ENCODE results near the gene PGBD1. TPM values are rescaled to one million over a fixed set of nuclear protein-coding genes. Genes with fewer than 3 reads are reported as not detected.

Gene PGBD1
- total RNA-seq, 6 experiments from 2014 or later: 2.6 to 4.5 (median 4.1) TPM

DNA sequence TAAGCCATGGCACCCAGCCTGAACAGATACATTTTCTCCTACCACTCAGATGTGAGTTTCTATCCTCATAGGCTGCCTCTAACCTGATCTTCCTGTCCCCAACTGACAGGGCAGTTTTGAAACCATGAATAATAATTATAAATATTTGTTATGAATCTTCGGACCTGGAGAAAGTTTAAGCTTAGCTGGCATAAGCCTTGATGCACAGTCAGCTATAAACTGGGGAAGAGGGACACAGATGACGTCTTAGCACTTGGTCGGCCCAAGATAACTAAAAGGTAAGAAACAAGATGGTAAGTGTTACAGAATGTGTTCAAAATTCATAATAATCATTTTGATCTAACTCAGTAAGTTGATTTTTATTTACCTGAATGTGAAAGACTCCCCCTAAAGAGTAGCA is 37.4 kb upstream of the PGBD1 start:
- Mint-ChIP-seq H3K36me3 (ENCODE audit: low read depth) (peaks cover 18% of the 10 kb centered on the region), H3K27ac (no peak overlapping the region), H3K9me3 (no peaks in the 10 kb centered on the region), H3K4me1 (ENCODE audit: low read depth) (no peaks in the 10 kb centered on the region), H3K27me3 (ENCODE audit: insufficient read depth) (no peaks in the 10 kb centered on the region), H3K4me3 (no peak overlapping the region)
- TF ChIP-seq, protein P1, sequence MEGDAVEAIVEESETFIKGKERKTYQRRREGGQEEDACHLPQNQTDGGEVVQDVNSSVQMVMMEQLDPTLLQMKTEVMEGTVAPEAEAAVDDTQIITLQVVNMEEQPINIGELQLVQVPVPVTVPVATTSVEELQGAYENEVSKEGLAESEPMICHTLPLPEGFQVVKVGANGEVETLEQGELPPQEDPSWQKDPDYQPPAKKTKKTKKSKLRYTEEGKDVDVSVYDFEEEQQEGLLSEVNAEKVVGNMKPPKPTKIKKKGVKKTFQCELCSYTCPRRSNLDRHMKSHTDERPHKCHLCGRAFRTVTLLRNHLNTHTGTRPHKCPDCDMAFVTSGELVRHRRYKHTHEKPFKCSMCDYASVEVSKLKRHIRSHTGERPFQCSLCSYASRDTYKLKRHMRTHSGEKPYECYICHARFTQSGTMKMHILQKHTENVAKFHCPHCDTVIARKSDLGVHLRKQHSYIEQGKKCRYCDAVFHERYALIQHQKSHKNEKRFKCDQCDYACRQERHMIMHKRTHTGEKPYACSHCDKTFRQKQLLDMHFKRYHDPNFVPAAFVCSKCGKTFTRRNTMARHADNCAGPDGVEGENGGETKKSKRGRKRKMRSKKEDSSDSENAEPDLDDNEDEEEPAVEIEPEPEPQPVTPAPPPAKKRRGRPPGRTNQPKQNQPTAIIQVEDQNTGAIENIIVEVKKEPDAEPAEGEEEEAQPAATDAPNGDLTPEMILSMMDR (IDR thresholded peaks at IDR 0.05): no peak
- no peak for DNase-seq

DNA sequence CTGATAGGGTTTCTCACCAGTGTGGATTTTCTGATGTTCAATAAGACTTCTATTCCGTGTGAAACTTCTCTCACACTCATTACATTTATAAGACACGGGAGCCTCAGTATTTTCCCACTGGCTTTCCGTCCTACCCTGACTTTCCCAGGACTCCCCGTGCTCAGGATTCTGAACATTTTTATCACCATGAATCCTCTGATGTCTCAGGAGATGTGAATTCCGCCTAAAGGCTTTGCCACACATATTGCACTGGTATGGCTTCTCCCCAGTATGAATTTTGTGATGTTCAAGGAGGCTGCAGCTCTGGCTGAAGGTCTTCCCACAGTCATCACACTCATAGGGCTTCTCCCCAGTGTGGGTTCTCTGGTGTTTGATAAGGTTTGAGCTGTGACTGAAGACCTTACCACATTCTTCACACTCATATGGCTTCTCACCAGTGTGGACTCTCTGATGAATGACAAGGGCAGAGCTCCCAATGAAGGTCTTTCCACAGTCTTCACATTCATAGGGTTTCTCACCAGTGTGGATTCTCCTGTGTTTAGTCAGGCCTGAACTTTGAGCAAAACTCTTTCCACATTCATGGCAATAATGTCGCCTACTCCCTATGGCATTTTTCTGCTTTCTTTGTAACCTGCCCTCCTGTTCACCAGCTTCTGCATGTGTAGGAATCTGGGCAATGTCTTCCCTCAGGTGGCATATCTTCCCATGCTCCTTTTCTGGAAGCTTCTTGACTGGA is 36.0 kb upstream of the PGBD1 start:
- H3K27ac Mint-ChIP-seq: no peak overlapping the region
- no peak for DNase-seq
- H3K4me3 Mint-ChIP-seq: no peak overlapping the region
- no peaks in the 10 kb centered on the region for H3K27me3 Mint-ChIP-seq (ENCODE audit: insufficient read depth)
- H3K4me1 Mint-ChIP-seq (ENCODE audit: low read depth): peaks cover 1% of the 10 kb centered on the region; the same call in 1 of the 2 replicates
- peaks cover 18% of the 10 kb centered on the region for H3K36me3 Mint-ChIP-seq (ENCODE audit: low read depth)
- no peaks in the 10 kb centered on the region for H3K9me3 Mint-ChIP-seq
- TF ChIP-seq, protein P1 (IDR thresholded peaks at IDR 0.05): no peak

DNA sequence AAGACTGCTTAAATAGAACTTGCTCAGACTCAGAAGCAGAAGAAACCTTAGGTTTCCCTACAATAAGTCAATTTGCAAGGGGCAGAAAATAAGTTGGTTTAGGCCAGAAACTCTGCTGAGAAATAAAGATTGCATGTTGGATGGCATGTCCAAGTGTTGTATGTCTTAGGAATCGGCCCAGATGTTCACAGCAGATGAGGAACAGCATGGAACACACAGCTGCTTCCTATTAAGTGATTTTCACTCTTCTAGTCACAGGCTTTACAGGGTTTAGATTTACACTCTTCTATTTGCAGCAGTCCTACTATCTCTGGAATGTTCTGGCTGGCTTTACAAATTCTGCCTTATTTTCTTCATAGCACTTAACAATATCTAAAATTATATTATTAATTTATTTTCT is 32.5 kb upstream of the PGBD1 start:
- Mint-ChIP-seq H3K4me3 (no peak overlapping the region), H3K9me3 (no peaks in the 10 kb centered on the region), H3K36me3 (ENCODE audit: low read depth) (peaks cover 24% of the 10 kb centered on the region)

DNA sequence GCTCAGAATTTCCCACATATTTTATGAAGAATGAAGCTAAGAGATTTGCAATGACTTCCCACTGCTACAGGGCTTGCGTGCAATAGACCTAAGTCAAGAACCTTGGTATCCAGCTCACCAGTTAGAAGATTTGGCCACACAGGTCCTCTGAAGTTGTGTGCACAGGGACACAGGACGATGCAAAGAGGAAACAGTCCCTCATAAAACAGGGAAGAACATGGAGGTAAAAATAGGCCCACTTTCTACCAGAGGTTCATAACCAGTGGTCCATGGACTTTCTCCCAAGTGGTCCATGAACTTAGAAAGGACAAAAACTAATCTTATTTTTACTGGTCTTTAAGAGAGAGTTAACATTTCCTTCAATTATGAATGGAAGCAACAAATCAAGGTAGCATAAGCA is 30.6 kb upstream of the PGBD1 start:
- H3K27ac Mint-ChIP-seq: peak overlapping the region; percentile 36; the same call in 1 of the 2 replicates
- H3K4me3 Mint-ChIP-seq: peak overlapping the region; percentile 99
- no peaks in the 10 kb centered on the region for H3K27me3 Mint-ChIP-seq (ENCODE audit: insufficient read depth)
- DNase-seq: no peak
- no peaks in the 10 kb centered on the region for H3K9me3 Mint-ChIP-seq
- peaks cover 20% of the 10 kb centered on the region for H3K4me1 Mint-ChIP-seq (ENCODE audit: low read depth)
- TF ChIP-seq, protein P1 (IDR thresholded peaks at IDR 0.05): no peak
- H3K36me3 Mint-ChIP-seq (ENCODE audit: low read depth): peaks cover 13% of the 10 kb centered on the region

More for the DNA sequence above, 32.5 kb upstream of the PGBD1 start:
- H3K27ac Mint-ChIP-seq: no peak overlapping the region
- peaks cover 20% of the 10 kb centered on the region for H3K4me1 Mint-ChIP-seq (ENCODE audit: low read depth)
- no peak for DNase-seq
- H3K27me3 Mint-ChIP-seq (ENCODE audit: insufficient read depth): no peaks in the 10 kb centered on the region
- TF ChIP-seq, protein P1 (IDR thresholded peaks at IDR 0.05): no peak

DNA sequence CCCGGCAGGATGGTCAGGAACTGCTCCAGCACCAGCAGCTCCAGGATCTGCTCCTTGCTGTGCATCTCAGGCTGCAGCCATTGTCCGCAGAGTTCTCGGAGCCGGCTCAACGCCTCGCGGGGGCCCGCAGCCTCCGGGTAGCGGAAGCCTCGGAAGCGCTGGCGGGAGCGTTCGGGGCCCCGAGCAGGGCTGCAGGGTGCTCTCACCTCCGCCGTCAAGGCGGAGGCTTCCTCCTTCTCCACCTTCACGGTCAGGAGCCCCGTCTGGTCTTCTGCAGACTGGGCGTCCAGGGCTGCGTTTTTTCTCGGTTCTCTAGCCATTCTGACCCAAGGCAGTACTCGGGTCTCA is 29.7 kb upstream of the PGBD1 start:
- no peaks in the 10 kb centered on the region for H3K9me3 Mint-ChIP-seq
- DNase-seq: no peak
- H3K4me1 Mint-ChIP-seq (ENCODE audit: low read depth): peaks cover 20% of the 10 kb centered on the region
- H3K4me3 Mint-ChIP-seq: peak overlapping the region; percentile 99
- H3K27ac Mint-ChIP-seq: peak overlapping the region; percentile 84
- H3K36me3 Mint-ChIP-seq (ENCODE audit: low read depth): peaks cover 13% of the 10 kb centered on the region; the same call in 1 of the 2 replicates
- TF ChIP-seq, protein P1 (IDR thresholded peaks at IDR 0.05): no peak
- no peaks in the 10 kb centered on the region for H3K27me3 Mint-ChIP-seq (ENCODE audit: insufficient read depth)
